ENCODE measurements around the gene NUF2.
"Not testable (repeated sequence)": the region's sequence is repeated elsewhere in the genome, so short reads cannot be mapped to it uniquely, and the experiment has no call there.

Gene NUF2

DNA sequence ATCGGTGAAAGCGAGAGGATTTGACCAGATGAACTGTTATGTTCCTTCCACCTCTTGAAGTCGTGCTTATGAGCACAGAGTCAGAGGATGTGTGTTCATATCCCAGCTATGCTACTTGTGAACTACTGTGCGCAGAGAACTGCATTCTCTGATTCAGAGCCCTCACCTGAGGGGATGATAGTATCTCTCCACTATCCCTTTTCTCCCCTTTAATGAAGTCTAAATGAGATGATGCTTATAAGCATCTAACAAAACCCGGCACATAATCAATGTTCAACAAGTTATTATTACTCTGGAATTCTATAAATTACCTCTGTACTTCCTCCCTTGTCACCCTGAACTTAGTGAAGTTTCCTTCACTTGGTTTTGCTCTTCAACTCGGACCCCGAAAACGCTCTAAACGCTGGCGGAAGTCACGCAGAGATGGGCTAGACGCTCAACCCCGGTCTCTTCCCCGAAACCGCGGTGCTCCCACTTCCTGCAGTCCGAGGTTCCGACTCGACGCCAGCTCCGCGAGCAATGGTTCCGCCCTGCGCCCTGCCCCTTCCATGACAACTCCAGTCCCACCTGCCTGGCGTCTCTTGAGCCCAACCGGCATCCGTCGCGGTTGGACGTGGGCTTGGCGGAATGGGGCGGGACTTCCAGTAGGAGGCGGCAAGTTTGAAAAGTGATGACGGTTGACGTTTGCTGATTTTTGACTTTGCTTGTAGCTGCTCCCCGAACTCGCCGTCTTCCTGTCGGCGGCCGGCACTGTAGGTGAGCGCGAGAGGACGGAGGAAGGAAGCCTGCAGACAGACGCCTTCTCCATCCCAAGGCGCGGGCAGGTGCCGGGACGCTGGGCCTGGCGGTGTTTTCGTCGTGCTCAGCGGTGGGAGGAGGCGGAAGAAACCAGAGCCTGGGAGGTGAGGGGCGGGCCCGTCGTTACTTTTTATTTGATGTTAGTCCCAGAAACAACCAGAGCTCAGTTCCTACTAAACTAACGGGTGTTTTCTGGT, at the start of gene NUF2:
Gene NUF2 (plus strand): TSS at position 644 of the 995 bp plus-strand sequence. CDS start 4,098 bp downstream, outside the sequence.
- DNase-seq, result peak; percentile 99

DNA sequence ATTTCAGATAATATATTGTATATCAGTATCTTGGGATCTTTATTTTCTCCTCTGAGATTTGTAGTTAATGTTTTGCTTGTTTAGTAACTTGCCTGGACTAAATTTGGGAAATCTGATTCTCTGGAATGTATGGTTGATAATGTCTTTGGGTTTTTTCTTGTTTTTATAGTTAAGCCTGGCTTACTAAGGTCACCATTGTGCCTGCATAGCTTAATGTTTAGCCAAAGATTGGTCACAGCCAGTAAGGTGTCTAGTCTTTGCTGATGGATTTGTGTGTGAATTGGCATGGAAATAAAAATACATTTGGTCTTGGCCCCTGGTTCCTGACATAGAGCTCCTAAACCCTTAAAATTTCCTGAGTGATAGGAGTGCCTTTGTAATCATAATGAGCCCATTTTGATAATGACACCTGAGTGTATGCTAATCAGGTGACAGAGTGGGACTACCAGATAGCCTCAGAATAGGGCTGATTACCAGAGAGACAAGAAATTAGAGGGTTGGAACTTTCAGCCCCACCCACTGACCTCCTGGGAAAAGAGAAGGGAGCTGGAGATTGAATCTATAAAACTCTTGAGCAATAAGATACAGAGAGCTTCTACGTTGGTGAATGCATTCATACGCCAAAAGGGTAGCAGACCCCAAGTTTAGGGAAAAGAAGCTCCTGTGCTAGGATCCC, 47.9 kb upstream of the NUF2 start:
- DNase-seq, result no peak

DNA sequence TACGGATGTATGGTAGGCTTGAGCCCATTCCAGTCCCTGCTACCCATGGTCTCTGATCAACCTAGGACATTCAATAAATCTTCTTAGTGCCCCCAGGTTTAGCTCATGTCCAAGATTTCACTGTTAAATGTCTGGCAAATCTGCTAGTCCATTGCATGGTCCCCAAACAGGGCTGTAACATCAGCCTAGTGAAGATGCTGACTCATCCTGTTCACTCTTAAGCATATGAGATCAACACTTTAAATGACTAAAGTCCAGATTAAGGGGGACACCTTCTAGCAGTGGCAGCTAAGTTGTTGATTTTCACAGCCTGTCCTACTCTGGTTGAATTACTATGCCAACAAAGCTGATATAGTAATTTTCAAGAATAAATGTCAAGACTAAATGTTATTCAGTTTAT, 46.5 kb upstream of the NUF2 start:
- no peak for DNase-seq

DNA sequence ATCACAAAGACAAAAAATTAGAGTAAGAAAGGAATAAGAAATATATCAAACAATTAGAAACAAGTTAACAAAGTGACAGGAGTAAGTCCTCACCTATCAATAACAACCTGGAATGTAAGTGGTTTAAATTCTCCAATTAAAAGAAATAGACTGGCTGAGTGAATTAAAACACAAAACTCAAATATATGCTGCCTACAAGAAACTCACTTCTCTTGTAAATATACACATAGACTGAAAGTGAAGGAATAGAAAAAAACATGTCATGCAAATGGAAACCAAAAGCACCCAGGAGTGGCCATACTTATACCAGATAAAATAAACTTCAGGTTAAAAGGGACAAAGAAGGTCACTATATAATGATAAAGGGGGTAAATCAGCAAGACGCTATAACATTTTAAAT, 43.2 kb upstream of the NUF2 start:
- no peak for DNase-seq

DNA sequence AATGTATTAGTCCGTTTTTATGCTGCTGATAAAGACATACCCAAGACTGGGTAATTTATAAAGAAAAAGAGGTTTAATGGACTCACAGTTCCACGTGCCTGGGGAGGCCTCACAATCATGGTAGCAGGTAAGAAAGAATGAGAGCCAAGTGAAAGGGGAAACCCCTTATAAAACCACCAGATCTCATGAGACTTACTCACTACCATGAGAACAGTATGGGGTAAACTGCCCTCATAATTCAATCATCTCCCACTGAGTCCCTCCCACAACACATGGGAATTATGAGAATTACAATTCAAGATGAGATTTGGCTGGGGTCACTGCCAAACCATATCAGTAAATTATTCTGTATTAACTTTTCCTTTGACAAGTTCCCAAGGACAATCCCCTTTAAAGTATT, 36.9 kb upstream of the NUF2 start:
- DNase-seq, result peak; percentile 6

DNA sequence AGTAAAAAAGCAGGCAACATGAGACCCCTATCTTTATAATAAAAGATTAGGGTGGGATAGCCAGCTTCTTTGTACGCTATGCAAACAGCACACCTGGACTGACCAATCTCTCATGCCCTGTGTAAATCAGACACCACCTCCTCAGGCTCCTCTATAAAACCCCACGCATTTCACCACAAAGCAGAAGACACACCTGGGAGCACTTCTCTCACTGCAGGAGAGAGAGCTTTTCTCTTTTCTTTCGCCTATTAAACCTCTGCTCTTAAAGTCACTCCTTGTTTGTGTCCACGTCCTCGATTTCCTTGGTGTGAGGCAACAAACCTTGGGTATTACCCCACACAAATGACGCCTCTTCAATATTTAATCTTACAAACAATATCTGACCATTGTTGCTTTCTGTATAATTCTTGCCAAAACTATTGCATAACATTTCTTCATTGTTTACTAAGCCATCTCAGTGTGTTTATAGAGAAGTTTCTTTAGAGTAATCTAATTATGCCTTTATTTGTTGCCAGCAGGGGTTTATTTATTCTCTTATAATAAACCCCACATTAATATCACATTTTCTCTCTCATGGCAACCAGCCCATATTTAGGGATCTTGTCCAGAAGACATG, 31.6 kb upstream of the NUF2 start:
- no peak for DNase-seq

DNA sequence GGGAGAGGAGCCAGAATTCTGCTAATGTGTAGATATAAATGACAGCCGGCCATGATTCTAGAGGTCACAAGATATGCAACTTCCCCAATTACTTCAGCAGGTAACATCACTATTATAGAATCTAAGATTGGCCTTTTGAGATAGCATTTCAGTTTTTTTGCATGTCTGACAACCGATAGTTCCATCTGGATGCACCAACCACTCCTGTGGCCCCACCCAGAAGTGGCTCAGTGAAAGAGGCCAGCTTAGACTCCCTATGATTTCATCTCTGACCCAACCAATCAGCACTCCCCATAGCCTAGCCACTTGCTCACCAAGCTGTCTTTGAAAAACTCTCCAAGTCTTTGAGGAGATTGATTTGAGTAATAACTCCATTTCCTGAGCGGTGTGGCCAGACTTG, 30.3 kb upstream of the NUF2 start:
- DNase-seq, result no peak

DNA sequence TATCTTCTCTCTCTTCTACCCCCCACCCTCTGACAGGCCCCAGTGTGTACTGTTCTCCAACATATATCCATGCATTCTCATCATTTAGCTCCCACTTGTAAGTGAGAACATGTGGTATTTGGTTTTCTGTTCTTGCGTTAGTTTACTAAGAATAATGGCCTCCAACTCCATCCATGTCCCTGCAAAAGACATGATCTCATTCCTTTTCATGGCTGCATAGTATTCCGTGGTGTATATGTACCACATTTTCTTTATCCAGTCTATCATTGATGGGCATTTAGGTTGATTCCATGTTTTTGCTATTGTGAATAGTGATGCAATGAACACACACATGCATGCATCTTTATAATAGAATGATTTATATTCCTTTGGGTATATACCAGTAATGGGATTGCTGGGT, 29.6 kb upstream of the NUF2 start:
- DNase-seq, result not testable (repeated sequence)

DNA sequence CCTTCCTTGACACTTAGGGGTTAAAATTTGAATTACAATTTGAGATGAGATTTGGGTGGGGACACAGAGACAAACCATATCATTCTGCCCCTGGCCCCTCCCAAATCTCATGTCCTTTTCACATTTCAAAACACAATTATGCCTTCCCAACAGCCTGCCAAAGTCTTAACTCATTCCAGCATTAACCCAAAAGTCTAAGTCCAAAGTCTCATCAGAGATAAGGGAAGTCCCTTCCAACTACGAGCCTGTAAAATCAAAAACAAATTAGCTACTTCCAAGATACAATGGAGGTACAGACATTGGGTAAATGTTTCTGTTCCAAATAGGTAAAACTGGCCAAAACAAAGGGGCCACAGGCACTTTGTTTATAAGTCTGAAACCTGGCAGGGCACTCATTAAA, 28.3 kb upstream of the NUF2 start:
- not testable (repeated sequence) for DNase-seq

DNA sequence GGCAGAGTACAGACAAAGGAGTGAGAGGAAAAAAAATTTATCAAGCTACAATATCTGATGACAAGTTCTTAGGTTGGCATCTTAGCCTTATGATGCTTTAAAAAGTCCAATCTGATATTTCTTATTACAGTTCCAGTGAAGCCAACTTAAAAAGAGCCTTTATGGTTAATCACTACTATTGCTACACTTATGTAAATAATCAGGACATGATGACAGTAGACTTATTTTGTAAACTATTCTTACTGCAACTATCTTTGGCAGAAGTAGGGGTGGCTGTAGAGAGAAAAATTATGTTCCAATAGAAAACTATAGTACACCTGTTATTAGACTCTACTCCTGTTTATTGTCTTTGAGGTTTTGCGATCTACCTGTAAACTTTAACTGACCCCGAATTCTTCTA, 25.8 kb upstream of the NUF2 start:
- DNase-seq, result no peak

DNA sequence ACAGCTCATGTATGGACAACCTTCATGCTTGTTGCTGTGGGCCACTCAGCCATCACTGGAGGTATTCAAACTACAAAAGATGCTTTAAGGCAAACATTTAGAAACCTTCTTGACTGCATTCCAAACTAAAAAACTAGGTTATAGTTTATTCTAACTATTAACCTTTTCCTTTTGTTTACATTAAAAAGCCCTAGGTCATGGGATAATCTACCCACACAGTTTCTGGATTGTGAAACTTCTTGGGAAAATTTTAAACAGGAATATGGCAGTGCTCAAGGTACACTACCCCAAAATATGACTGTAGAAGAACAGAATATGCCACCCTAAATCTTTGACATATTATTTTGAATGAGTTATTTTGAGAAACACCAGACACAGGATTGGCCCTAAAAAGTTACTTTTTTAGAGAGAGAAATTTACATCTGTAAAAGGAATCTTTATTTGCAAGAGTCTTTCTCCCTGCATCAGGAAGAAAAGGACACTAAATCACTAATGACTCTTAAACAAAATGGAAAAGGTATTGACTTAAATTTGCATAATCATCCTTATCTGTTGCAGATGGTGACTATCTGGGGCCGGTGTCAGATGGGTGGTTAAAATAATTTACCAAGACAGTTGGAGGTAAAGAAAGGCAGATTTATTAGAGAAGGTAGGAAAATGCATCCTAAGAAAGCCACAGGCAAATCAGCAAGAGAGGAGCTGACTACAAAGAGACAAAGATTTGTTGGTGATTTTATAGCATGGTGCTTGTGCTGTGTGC, 25.1 kb upstream of the NUF2 start:
- no peak for DNase-seq

DNA sequence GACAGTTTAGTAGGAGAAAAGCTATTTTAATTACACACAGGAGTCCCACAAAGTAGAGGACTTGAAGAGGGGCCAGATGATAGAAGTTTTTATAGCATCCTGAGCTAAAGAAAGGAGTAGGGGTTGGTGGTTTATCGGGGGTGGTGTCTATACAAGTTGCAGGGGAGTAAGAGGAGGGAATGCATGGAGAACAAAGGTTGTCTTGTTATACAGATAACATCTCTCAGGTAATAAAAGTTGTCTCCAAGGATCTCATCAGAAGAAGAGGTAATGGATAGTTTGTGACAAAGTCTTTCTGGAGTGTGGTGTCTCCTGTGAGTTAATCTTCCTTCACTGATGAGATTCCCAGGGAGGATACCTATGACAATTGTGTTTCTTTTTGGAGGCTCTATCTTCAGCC, 23.4 kb upstream of the NUF2 start:
- no peak for DNase-seq

DNA sequence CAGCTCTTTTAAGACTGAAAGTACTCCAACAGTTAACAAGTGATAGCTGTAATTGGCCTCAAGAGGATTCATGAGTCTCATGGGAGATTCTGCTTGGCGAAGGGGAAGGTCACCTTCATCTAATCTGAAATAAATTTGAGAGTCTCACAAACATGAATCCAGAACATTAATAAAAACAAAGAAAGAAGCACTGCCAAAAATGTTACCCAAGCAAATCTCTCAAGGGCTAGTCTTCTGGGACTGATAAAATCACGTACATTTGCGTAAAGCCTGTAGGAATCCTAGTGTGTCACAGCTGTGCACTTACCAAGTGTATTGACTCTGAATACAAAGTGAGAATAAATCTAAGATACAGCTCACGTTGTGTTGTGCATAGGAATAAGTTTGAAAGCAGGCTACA, 21.2 kb upstream of the NUF2 start:
- DNase-seq, result no peak

DNA sequence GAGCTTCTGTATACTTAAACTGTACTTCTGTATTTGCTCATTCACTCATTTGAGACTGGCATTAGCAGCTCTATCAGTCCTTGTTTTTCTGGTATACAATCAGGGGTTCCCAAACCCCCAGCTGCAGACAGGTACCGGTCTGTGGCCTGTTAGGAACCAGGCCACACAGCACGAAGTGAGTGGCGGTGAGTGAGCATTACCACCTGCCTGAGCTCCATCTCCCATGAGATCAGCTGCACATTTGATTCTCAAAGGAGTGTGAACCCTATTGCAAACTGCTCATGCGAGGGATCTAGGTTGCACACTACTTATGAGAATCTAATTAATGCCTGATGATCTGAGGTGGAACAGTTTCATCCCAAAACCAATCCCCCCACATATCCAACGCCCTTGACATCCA, 18.2 kb upstream of the NUF2 start:
- DNase-seq, result no peak

DNA sequence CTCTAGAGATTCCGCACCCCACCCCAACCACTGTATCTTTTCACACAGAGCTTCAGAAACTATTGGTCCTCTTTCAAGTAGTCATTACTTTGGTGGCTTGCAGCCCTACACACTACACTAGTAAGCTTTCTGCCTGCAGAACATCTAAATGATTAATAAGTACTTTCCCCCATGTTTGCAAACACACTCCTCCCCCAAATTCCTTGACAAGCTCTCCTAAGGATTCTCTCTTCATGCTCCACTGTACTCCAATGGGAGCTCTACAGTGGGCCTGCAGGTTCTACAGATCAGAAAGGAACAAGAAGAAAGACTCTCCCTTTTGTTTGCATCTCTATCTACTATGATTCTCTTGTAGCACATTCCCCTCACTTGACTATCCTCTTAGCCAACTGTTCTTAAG, 16.3 kb upstream of the NUF2 start:
- DNase-seq, result no peak

DNA sequence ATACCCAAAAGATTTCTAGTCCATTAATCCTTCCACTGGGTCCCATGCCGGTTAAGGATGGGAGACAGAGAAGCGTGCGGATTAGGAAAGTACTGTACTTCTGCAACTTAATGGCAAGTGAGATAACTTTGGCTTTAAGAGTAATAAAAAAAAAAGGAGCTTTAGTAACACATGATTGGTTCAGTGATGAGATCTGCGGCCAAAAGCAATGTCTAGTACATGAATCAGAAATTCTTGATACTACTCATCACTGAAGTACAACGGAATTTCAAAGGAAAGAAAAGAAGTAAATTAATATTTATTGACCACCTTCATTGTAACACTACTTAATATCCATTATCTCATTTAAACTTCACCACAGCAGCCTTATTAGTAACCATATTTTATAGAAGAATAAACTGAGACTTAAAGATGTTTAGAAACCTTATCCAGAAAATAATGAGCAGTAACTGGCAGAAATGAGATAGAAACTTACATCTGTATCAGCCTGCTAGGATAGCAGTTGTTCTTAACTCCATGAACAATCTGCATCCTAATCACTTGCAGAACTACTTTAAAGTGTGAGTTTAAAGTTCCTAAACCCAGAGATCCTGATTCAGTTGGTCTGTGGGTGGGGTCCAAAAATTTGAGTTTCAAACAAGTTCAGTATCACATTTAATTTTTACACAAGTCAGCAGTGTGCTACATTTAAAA, 14.1 kb upstream of the NUF2 start:
- DNase-seq, result no peak

DNA sequence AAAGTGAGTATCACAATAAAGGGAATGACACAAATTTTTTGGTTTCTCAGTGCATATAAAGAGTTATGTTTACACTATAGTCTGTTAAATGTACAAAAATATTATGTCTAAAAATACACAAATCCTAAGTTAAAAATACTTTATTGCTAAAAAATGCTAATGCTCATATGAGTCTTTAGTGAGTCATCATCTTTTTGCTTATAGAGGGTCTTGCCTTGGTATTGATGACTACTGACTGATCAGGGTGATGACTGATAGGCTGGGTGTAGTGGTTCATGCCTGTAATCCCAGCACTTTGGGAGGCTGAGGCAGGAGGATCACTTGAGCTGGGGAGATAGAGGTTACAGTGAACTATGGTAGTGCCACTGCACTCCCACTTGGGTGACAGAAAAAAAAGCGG, 12.9 kb upstream of the NUF2 start:
- no peak for DNase-seq

DNA sequence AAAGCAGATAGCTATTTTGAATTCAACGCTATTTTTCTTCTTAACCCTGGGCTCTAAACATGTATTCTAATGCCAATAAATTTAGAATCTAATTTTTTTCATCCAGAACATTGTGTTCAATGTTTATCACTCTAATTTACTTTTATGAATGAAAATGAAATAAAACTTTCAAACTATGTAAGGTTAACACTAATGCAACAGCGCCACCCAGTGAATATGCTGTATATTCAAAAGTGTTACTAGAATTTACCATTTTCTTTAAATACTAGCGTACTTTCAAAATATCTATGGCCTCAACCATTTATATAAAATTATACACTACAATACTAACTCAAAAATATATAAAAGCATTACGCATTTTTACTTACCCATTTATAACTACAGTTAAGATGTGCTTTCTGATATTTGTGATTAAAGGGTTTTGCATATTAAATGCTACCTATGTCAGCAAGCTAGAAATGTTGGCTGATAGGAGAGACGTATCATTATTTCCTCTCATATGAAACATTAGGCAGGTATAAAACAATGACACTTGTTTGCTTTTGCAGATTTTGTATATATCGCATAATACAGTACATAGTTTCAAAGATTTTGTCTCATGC, 5.9 kb upstream of the NUF2 start:
- DNase-seq, result peak; percentile 65

DNA sequence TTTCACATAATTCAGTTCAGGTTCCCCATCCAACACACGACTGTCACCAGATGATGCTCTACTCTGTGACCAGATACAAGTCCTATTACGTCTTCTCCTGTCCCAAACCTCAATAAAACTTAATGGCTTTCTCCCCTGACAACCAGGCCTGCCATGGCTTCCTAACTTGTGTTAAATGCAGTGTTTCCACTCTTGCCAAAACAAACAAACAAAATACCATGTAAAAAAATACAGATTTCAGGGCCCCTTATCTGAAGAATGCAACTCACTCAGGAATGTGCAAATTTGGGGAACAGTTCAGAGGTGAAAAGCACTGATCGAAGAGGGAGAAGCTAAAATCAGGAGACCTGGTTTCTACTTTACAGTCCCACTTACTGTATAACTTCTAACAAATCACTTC, 863 bp upstream of the NUF2 start:
- peak; percentile 1 for DNase-seq

DNA sequence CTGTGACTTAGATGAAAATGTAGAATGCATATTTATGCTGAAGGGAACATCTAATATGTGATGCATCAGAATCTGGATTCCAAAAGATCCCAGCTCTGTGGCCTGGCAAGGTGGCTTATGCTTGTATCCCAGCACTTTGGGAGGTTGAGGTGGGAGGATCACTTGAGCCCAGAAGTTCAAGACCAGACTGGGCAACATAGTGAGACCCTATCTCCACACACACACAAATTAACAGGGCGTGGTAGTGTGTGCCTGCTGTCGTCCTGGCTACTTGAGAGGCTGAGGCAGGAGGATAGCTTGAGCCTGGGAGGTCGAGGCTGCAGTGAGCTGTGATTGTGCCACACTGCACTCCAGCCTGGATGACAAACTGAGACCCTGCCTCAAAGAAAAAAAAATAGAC, 1.6 kb downstream of the NUF2 start:
- not testable (repeated sequence) for DNase-seq

DNA sequence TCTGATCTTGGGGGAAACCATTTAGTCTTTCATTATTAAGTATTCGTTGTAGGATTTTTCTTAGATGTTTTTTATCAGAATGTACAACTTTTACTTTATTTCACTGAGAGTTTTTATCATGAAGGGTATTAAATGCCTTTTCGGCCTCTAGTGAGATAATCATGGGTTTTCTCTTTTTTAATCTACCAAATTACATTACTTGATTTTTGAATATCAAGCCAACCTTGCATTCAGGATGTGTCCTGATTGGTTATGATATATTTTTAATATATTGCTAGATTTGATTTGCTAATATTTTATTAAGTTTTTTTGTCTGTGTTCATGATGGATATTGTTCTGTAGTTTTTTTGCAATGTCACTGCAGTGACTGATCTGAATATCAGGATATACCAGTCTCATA, 9.4 kb downstream of the NUF2 start:
- no peak for DNase-seq

DNA sequence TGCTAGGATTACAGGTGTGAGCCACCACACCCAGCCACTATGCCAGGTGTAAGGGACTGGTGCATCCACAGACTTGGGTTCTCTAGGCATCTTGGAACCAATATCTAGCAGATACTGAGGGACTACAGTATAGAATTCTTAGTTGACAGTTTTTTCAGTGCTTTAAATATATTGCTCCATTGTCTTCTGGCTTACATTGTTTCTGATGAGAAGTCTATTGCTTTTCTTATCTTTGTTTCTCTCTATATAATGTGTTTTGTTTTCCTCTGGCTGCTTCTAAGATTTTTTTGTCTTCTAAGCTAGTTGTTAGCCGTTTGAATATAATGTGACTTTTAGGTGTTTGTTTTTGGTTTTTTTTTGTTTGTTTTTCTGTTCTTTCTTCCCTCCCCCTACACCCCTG, 13.5 kb downstream of the NUF2 start:
- no peak for DNase-seq

All from suppressor macrophage treated with lipopolysaccharide for 4 hours (primary cell).